ENCODE measurements around the gene FIG4.
"Not testable (repeated sequence)": the region's sequence is repeated elsewhere in the genome, so short reads cannot be mapped to it uniquely, and the experiment has no call there.

Gene FIG4

DNA sequence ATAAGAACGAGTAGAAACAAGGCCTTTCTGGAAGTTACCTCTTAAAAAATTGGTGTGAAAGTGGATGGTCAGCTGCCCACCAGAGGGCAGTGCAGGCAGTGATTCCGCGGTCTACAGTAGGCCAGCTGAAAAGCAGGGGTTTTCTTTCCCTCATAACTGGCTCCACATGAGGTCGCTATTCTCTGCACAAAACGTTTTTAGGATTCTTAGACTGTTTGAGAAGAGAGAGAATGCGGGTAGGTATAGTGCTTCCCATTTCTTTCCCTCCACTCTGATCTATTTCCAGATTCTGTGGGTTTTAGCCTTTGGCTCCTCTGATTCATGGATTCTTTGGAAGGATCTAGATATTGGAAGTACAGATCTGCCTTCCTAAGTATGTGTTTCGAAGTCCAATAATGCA lies 14.2 kb downstream of the FIG4 start:
- peak in 12 of 14 donors; percentile 7 to 75 (median 54) for DNase-seq

DNA sequence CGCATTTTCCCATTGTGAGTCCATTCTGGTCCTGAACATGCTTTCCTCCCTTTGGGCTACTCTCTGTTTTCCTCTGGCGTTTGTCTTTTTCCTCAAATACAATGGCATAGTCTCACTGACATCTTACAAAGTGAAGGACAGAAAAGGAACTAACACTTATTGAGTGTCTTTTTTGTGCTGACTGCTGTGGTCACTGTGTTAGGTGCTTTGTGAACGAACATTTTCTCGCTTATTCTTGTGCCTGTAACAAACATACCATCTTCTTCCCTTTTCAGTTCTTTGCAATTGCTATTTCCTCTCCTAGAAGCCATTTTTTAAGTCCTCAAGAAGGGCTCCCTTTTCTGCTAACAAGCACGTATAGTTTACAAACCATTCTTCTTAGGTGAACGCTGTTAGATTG lies 15.4 kb downstream of the FIG4 start:
- DNase-seq, result no peak

DNA sequence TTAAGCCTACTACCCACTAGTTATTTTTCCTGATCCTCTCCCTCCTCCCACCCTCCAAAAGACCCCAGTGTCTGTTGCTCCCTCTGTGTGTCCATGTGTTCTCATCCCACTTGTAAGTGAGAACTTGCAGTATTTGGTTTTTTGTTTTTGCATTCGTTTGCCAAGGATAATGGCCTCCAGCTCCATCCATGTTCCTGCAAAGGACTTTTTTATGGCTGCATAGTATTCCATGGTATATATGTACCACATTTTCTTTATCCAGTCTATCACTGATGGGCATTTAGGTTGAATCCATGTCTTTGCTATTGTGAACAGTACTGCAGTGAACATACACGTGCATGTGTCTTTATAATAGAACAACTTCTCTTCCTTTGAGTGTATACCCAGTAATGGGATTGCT lies 17.0 kb downstream of the FIG4 start:
- not testable (repeated sequence) for DNase-seq

DNA sequence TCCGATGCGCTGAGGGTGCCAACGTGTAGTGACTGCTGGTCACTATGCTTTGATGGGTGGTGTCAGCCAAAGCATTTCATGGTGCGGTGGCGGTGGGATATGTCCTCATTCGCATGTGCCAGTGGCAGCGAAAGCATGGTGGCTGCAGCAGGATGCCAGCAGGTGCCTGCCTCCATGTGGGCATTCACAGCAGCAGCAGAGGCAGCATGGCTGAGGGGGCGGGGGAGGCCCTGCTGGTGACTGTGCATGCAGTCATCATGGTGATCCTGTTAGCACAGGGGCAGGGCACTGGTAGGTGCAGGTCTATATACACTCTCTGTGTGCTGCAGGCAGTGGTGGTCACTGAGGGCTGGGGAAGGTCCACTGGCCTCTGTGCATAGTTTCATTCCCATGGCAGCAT lies 22.0 kb downstream of the FIG4 start:
- no peak for DNase-seq

DNA sequence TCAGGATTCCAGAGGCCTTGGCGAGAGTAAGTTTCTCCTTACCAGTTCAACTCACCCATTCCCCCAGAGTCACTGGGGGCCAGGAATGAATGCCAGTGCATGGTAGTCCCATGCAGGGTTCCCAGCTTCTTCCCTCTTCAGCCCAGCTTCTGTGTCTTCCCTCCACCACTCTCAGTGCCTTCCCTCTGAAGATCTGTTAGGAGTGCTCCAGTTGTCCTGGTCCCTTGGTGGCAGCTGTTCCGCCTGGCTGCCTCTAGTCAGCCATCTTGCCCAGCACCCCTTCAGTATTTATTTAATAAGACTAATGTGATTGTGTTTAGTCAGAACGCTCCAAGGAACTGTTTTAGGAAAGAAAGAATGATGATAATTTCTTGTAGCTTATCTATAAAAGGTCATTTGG lies 23.1 kb downstream of the FIG4 start:
- no peak for DNase-seq

DNA sequence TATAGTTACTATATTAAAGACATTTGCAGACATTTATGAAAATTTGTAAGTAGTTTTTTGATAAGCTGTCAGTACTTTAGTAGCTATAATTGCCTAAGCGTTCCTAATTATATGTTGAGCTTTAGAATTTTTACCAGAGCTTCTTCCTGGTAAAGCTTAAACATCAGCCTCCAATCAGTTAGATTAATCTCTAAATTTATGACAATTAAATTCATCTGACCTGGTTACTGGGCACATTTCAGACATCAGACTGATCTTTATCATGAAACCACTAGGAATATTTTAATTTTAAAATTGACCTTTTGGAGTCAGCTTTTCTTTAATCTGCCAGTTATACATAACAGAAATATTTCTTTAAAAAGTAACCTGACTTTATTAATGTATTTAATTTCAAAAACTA lies 23.5 kb downstream of the FIG4 start:
- no peak for DNase-seq

DNA sequence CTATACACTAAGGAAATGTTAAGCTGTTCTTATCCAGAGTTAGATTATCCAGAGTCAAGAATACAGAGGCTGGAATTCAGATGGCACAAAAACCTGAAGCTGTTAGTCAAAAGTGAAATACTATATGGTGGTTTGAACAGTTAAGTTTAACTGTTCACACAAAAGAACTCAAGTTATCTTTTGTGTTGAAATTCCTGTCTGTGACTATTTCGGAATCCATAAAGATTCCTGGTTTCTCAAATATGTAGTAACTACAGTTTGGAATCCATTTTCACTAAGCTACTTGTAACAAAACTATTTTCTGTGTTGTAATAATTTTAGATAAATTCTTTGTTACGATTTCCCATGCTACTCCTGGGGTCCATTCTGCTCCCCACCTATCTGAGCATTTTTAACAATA lies 24.5 kb downstream of the FIG4 start:
- DNase-seq, result no peak

DNA sequence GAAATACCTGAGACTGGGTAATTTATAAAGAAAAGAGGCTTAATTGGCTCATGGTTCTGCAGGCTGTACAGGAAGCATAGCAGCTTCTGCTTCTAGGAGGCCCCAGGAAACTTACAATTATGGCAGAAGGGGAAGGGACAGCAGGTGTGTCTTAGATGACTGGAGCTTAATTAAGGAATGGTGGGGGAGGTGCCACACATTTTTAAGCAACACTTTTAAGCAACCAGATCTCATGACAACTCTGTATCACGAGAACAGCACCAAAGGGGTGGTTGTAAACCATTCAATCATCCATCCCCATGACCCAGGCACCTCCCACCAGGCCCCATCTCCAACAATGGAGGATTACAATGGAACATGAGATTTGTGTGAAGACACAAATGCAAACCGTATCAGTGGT lies 26.9 kb downstream of the FIG4 start:
- no peak for DNase-seq

DNA sequence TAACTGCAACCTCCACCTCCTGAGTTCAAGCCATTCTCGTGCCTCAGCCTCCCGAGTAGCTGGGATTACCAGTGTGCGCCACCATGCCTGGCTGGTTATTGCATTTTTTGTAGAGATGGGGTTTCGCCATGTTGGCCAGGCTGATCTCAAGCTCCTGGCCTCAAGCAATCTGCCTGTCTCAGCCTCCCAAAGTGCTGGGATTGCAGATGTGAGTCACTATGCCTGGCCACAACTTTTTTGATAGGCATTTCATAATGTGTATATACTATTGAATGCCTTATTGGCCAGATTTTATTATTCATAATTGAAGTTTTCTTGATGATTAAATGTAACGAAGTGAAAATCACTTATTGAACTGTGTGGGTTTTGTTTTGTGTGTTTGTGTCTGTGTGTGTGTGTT lies 27.9 kb downstream of the FIG4 start:
- DNase-seq, result no peak

DNA sequence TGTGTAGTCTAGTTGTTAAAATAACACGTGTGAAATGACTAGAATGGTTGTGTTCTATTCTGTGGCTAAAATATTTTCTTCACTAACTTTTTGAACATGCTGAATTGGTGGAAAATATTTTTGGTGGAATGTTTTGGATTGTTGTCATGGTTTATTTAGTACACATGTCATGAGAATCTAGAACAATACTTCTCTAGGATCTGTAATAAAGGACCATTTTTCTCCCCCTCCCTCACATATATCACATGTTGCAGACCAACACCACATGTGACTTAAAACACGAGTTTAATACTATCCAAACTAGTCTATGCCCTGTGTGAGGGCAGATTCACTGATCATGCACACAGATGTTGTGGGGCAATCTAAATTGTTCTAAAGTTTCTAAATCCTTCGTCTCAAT lies 29.2 kb downstream of the FIG4 start:
- no peak for DNase-seq

DNA sequence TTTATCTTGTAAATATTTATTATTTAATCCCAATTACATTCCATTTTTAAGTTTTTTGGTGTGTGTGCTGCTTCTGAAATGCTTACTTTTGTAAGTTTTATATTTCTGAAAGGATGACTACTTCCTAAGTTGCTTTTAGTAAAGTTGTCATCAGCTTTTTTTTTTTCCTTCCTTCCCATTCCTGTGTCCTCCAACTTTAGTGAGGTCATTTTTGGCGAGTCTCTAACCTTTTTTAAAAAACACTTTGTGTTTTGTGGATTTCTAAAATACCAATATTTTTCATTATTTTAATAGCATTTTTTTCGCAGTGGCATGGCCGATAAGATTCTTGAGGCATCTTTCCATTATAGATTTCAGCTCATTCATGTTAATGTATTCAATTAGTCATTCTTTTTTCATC lies 30.9 kb downstream of the FIG4 start:
- DNase-seq, result no peak

DNA sequence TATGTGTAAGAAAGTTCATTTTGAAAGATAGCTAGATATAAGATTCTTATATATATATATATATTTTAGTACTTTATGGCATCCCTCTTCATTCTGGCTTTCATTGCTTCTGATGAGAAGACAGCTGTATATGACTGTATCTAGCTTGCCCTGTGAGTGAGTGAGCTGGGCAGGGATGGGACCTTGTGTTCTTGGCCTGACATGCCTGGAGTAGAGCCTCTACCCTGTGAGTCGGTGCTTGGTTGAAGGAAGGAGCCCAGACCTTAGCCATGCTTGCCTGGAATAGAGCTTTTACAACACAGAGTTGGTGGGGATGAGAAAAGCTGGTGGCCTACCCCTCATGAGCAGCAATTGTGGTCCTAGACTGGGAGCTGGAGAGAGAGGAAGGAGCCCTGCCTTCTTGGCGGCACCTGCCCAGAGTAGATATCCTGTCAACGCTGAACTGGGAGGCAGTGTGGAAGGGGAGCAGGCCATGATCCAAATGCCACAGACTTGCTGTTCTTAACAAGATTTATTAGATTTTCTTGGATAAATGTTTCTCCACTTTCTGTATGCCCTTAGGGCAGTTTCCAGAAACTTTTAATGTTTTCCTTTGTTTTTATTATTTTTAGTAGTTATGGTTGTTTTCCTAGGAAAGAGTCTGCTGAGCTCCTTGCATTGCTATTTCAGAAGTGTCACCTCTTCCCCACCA lies 31.6 kb downstream of the FIG4 start:
- DNase-seq, result no peak

DNA sequence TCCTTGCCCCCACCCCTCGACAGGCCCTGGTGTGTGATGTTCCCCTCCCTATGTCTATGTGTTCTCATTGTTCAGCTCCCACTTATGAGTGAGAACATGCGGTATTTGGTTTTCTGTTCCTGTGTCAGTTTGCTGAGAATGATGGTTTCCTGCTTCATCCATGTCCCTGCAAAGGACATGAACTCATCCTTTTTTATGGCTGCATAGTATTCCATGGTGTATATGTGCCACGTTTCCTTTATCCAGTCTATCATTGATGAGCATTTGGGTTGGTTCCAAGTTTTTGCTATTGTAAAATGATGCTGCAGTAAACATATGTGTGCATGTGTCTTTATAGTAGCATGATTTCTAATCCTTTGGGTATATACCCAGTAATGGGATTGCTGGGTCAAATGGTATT lies 34.2 kb downstream of the FIG4 start:
- not testable (repeated sequence) for DNase-seq

DNA sequence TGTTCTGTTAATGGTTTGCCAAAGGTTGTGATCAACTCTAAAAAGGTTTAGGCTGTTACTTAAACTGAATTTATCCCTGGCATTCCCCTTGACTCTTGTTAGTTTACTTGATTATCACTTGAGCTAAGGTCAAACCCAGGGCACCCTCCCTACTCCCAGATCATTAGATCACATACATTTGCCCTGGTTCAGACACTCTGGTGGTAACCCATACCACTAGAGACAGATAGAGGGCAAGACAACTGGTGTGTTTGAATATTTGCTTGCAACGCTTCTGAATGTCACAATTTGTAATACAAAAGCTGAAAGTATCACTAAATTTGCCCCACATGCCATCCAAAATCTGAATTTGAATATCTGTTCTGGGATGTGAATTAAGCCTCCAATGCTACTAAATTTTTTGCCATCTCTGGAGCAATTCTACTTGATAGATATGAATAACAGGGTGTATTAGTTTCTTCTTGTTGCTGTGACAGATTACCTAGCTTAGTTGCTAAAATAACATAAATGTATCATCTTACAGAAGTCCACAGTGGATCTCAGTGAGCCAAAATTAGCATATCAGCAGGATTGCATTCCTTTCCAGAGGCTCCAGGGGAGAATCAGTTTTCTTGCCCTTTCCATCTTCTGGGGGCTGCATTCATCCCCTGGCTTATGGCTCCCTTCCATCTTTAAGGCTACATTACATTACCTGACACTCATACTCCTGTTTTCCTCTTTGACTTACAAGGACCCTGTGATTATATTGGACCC lies 45.4 kb downstream of the FIG4 start:
- no peak for DNase-seq

DNA sequence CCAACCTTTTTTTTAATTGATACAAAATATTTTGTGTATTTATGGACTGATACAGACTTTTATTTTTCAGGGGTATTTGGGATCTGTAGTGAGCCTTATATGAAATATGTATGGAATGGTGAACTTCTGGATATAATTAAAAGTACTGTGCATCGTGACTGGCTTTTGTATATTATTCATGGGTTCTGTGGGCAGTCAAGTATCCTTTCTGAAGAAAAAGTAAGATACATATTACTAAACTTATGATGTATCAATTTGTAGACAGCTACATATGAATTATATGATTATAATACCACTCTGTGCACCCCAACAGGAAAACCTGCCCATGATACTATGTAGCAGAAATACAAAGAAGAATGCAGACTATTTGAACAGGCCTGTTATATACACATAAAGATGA lies 47.2 kb downstream of the FIG4 start:
- no peak for DNase-seq

DNA sequence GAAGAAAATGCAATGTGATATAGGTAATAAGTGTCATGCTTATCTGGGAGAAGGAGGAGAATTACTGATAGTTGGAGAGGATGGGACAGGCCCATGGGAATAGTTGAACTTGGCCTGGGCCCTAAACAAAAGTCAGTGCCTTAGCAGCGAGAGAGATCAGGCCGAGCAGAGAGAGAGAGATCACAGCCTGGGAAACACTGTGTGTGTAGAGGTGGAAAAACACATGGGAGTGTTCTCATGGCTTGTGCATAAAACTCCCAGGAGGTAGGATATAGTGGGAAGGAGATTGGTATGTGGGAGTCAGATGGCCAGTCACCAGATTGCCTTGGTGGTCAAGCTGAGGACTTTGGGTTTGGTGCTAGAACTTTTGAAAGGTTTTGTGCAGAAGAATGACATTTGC lies 47.6 kb downstream of the FIG4 start:
- no peak for DNase-seq

DNA sequence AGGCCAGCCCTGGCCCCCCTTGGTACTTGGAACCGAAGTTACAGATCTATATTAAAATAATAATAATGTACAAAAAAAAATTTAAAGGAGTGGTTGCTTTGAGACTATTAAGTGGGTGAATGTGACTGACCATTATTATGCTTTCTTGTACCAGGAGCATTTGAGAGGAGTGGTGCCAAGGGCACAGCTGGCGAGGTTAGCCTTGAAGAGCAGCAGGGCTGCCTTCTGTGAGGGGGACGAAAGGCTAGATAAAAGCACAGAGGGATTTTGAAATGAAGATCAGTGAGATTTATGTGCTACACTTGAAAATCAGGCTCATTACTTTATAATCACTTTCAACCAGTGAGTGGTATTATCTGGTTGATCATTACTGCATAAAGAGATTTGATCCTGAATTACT lies 48.6 kb downstream of the FIG4 start:
- DNase-seq, result no peak

DNA sequence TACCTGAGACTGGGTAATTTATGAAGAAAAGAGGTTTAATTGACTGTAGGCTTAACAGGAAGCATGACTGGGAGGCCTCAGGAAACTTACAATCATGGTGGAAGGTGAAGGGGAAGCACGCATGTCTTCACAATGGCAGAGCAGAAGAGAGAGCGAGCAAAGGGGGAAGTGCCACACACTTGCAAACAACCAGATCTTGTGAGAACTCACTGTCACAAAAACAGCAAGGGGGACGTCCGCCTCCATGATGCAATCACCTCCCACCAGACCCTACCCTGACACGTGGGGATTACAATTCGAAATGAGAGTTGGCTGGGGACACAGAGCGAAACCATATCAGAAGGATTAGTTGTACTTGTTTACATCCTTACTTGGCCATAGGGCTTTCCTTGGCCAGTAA lies 49.7 kb downstream of the FIG4 start:
- DNase-seq, result no peak

DNA sequence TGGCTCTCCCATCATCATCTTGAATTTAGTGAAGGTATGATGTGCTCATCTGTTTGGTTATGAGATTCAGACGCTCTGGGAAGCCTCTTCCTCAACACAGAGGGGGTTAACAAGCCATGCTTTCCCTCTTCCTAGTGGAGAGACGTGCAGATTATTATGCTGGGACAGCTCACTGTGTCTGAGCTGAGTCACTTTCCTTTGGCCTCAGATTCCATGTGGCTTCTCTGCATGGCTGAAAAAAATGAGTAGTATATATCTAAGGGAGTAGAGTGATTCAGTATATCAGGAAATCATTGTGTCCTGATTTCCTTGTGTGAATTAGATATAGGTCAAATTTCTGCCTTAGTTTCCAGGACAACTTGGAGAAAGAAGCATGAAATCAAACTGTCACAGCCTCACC lies 52.6 kb downstream of the FIG4 start:
- DNase-seq, result no peak

DNA sequence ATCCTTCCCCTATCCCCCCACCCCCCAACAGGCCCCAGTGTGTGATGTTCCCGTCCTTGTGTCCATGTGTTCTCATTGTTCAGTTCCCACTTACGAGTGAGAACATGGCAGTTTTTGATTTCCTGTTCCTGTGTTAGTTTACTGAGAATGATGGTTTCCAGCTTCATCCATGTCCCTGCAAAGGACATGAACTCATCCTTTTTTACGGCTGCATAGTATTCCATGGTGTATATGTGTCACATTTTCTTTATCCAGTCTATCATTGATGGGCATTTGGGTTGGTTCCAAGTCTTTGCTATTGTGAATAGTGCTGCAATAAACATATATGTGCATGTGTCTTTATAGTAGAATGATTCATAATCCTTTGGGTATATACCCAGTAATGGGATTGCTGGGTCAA lies 53.7 kb downstream of the FIG4 start:
- not testable (repeated sequence) for DNase-seq

DNA sequence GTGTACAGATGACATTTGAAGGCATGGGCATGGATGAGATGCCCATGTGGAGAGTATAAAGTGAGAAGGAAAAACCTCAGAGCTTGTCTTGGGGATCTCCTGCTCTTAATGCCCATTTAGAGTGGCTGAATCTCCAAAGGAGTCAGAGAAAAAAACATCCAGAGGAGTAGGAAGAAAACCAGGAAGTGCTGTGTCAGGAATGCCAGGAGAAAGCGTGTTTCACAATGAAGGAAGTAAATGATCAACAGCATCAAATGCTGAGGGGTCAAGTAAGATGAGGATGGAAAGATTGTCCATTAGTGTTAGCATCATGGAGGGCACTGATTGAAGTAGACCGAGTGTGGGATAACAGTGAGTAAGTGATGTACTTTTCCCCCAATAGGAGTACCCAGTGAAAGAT lies 56.1 kb downstream of the FIG4 start:
- no peak for DNase-seq

DNA sequence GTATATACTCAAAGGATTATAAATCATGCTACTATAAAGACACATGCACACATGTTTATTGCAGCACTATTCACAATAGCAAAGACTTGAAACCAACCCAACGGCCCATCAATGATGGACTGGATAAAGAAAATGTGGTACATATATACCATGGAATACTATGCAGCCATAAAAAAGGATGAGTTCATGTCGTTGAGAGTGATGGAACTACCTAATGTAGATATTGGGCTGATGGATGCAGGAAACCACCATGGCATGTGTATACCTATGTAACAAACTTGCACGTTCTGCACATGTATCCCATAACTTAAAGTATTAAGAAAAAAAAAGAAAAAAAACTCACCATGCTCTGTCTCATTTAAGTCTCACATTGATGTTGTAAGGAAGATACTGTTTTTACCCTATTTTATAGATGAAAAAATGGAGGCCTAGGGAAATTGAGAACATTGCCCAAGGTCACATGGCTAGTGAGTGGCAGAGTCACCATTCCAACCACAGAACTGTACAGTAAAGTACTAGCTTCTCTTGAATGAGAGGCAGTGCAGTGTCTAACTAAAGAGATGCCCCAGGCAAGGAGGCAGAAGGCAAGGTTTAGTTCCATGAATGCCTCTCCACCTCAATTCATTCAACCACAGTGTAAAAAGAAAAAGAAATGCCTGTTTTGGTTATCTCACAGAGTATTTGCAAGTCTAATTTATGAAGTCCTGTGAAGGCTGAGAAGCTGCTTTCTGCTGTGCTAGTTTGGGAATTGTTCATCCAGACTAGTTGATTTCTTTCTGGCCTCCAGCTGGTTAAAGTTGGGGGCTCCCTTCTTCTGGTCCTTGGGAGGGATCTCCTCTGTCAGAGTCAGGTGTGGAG lies 68.2 kb downstream of the FIG4 start:
- DNase-seq, result no peak

DNA sequence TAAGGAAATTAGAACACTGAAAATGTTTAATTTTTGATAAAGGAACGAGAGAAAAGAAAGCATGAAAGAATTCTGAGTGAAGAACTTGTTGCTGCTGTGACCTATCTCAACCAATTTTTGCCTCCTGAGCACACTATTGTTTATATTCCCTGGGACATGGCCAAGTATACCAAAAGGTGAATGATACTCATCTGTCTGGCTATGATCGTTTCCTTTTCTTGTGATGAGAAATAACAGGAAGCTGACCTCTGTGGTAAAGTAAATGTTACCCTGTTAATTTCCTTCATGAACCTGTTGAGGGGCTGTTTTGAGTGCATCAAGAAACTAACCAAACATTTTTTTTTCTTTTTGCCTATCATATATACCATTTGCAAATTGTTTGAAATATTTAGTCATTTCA lies 69.1 kb downstream of the FIG4 start:
- DNase-seq, result no peak

DNA sequence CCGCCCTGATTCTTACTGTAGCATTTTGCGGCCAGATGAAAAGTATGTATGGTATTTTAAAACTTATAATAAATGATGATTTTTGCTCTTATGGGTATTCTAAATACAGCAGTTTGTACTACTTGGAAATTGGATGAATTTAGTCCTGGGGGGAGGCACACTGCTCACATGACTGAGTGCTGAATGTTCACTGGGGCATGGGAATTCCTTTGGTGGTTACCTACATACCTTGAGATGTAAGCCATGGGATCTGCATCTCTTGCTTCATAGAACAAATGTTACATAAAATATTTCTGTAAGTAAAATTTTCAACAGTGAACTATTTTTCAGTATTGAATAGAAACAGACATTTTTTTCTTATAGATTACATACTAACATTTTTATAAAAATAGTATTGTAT lies 71.1 kb downstream of the FIG4 start:
- no peak for DNase-seq

All from C1 segment of cervical spinal cord (tissue), 14 donors.